GM18517 (cell line): ENCODE measurements around the gene CD46.
A peak's percentile ranks its signal among the peaks of the same experiment; 100 is the strongest.
"Not testable (repeated sequence)": the region's sequence is repeated elsewhere in the genome, so short reads cannot be mapped to it uniquely, and the experiment has no call there.

Source experiments
- ATAC-seq: cut with Tn5 transposase; IDR thresholded peaks from one replicate; pipeline ENCODE4 v1.9.1; 2021; ENCODE audit warnings: mild to moderate bottlenecking, moderate library complexity; ENCODE audit not compliant: unreplicated experiment

CD46 gene

GRCh38 chr1:207751790-207752455 lies at the start of gene CD46:
Gene CD46, plus strand, starts transcription at chr1:207752054. Its CDS starts 159 bp downstream, at chr1:207752213.
- peak; percentile 87 for ATAC-seq

- no peak for ATAC-seq
Observed at GRCh38 chr1:207702317-207702716, 49.5 kb upstream of the CD46 start.

GRCh38 chr1:207703712-207704111 lies 48.1 kb upstream of the CD46 start:
- no peak for ATAC-seq

- ATAC-seq, result not testable (repeated sequence)
Observed at GRCh38 chr1:207708004-207708403, 43.9 kb upstream of the CD46 start.

- ATAC-seq, result no peak
Observed at GRCh38 chr1:207711285-207711684, 40.6 kb upstream of the CD46 start.

- not testable (repeated sequence) for ATAC-seq
Observed at GRCh38 chr1:207712701-207713100, 39.2 kb upstream of the CD46 start.

GRCh38 chr1:207713529-207713928 lies 38.3 kb upstream of the CD46 start:
- ATAC-seq, result no peak

- no peak for ATAC-seq
Observed at GRCh38 chr1:207719234-207719633, 32.6 kb upstream of the CD46 start.

GRCh38 chr1:207728200-207728858 lies 23.5 kb upstream of the CD46 start:
- ATAC-seq, result not testable (repeated sequence)

GRCh38 chr1:207737503-207738157 lies 14.2 kb upstream of the CD46 start:
- not testable (repeated sequence) for ATAC-seq

- not testable (repeated sequence) for ATAC-seq
Observed at GRCh38 chr1:207738158-207738659, 13.6 kb upstream of the CD46 start.

GRCh38 chr1:207740207-207740606 lies 11.6 kb upstream of the CD46 start:
- ATAC-seq, result no peak

- no peak for ATAC-seq
Observed at GRCh38 chr1:207742850-207743555, 8.9 kb upstream of the CD46 start.

GRCh38 chr1:207744000-207744534 lies 7.8 kb upstream of the CD46 start:
- no peak for ATAC-seq

- no peak for ATAC-seq
Observed at GRCh38 chr1:207745285-207745684, 6.6 kb upstream of the CD46 start.

- no peak for ATAC-seq
Observed at GRCh38 chr1:207745839-207746767, 5.8 kb upstream of the CD46 start.

- ATAC-seq, result no peak
Observed at GRCh38 chr1:207747627-207748492, 4.0 kb upstream of the CD46 start.

- no peak for ATAC-seq
Observed at GRCh38 chr1:207748737-207749528, 2.9 kb upstream of the CD46 start.
